HepG2 (cell line): ENCODE data around the gene NOP9. TPM values are rescaled to one million over a fixed set of nuclear protein-coding genes. Genes with fewer than 3 reads are reported as not detected.

Experiments
- ARHGAP35 ChIP-seq: sonication (generic); formaldehyde crosslinking; IDR thresholded peaks from 2 replicates; pipeline ENCODE4 v1.9.0; 2022; ENCODE audit warnings: mild to moderate bottlenecking, inconsistent platforms, moderate library complexity, missing genetic modification reagents, borderline replicate concordance
- ESRRA ChIP-seq: sonication (generic); formaldehyde crosslinking; IDR thresholded peaks from 2 replicates; pipeline ENCODE4 v1.5.1; 2020; ENCODE audit warnings: mild to moderate bottlenecking, low read depth, missing genetic modification reagents
- FOXJ3 ChIP-seq: sonication (generic); formaldehyde crosslinking; IDR thresholded peaks from 2 replicates; pipeline ENCODE4 v1.4.0; 2020; ENCODE audit warnings: missing genetic modification reagents, mild to moderate bottlenecking, borderline replicate concordance
- HMG20B ChIP-seq: conservative IDR thresholded peaks from 2 replicates; pipeline ENCODE4 v1.6.1; 2016; ENCODE audit warnings: missing genetic modification reagents, missing compliant biosample characterization
- IKZF1 ChIP-seq: fragments of 450-650 bp; IDR thresholded peaks from 2 replicates; pipeline ENCODE4 v1.7.1; 2016
- NFIC ChIP-seq: IDR thresholded peaks from 2 replicates; pipeline ENCODE4 v1.6.1; 2012; ENCODE audit warnings: mild to moderate bottlenecking, low read length, inconsistent platforms
- NKX3-1 ChIP-seq: sonication (generic); formaldehyde crosslinking; IDR thresholded peaks from 2 replicates; pipeline ENCODE4 v1.5.0; 2020; ENCODE audit warnings: missing genetic modification reagents
- NR2F6 ChIP-seq, 2 experiments: IDR thresholded peaks; 2 replicates each; pipeline ENCODE4 v1.6.1; 2016; ENCODE audit warnings: antibody characterized with exemption in 1 of 2, mild to moderate bottlenecking in 1 of 2
- PHF5A ChIP-seq: IDR thresholded peaks from one replicate; pipeline ENCODE4 v1.6.1; 2018; ENCODE audit warnings: low read depth, missing genetic modification reagents; ENCODE audit not compliant: unreplicated experiment
- RELA ChIP-seq: sonication (generic); formaldehyde crosslinking; IDR thresholded peaks from 2 replicates; pipeline ENCODE4 v1.4.0; 2020; ENCODE audit warnings: missing genetic modification reagents
- SIN3A ChIP-seq: IDR thresholded peaks from 2 replicates; pipeline ENCODE4 v1.6.1; 2011; ENCODE audit warnings: low read depth, mild to moderate bottlenecking, control low read depth, low read length, borderline replicate concordance
- SP4 ChIP-seq: sonication (generic); formaldehyde crosslinking; IDR thresholded peaks from 2 replicates; pipeline ENCODE4 v1.8.1; 2023; ENCODE audit warnings: mild to moderate bottlenecking, missing genetic modification reagents
- SUZ12 ChIP-seq: fragments of 150-350 bp; IDR thresholded peaks from 2 replicates; pipeline ENCODE4 v1.6.1; 2014; ENCODE audit warnings: low read depth, low read length
- ZFP1 ChIP-seq: IDR thresholded peaks from 2 replicates; pipeline ENCODE4 v1.6.1; 2016
- ZNF331 ChIP-seq: sonication (generic); formaldehyde crosslinking; IDR thresholded peaks from 2 replicates; pipeline ENCODE4 v1.4.0; 2020; ENCODE audit warnings: missing genetic modification reagents
- ZNF776 ChIP-seq: sonication (generic); formaldehyde crosslinking; IDR thresholded peaks from 2 replicates; pipeline ENCODE4 v1.4.0; 2020; ENCODE audit warnings: mild to moderate bottlenecking, missing genetic modification reagents
- polyA plus RNA-seq, 8 experiments: library from polyadenylated mRNA; depleted of rRNA in 3 of 8; stranded (reverse) in 7 of 8; unstranded in 1 of 8; fragments of >200 nt; fragmentation: Illumina TruSeq in 4 of 8; extraction: Trizol in 4 of 8; gene quantifications; 2 replicates each; pipeline versions ENCODE4 v1.2.1 to v1.2.3, GENCODE V29; 2011 to 2016; ENCODE audit warnings: low read depth in 4 of 8, missing spikeins in 1 of 8, mixed read lengths in 1 of 8; ENCODE audit not compliant: insufficient read depth in 1 of 8
- total RNA-seq, 5 experiments: library from RNA; depleted of rRNA; stranded (reverse); fragments of >200 nt; fragmentation: Illumina TruSeq; extraction: Trizol; gene quantifications; 2 replicates each; pipeline ENCODE4 v1.2.3, GENCODE V29; 2016; ENCODE audit warnings: low read depth in 1 of 5
- TF ChIP-seq, protein P1 (sequence below): sonication (generic); formaldehyde crosslinking; IDR thresholded peaks from 2 replicates; pipeline ENCODE4 v1.4.0; 2020; ENCODE audit warnings: missing genetic modification reagents, borderline replicate concordance
- TF ChIP-seq, protein P2 (sequence below): sonication (generic); formaldehyde crosslinking; IDR thresholded peaks from 2 replicates; pipeline ENCODE4 v1.8.0; 2022; ENCODE audit warnings: missing genetic modification reagents, mild to moderate bottlenecking, moderate library complexity, borderline replicate concordance
- TF ChIP-seq, protein P3 (sequence below): IDR thresholded peaks from 2 replicates; pipeline ENCODE4 v1.6.1; 2016; ENCODE audit warnings: missing biosample characterization, missing genetic modification reagents, low read depth
- TF ChIP-seq, protein P4 (sequence below): sonication (generic); formaldehyde crosslinking; IDR thresholded peaks from 2 replicates; pipeline ENCODE4 v1.4.0; 2020; ENCODE audit warnings: mild to moderate bottlenecking, missing genetic modification reagents

NOP9 gene
- total and polyA plus RNA-seq, 2 of the 13 experiments (the other 11 are each of a cell fraction or from before 2014, with no cell fraction given), result 24.5 to 61.6 TPM

DNA sequence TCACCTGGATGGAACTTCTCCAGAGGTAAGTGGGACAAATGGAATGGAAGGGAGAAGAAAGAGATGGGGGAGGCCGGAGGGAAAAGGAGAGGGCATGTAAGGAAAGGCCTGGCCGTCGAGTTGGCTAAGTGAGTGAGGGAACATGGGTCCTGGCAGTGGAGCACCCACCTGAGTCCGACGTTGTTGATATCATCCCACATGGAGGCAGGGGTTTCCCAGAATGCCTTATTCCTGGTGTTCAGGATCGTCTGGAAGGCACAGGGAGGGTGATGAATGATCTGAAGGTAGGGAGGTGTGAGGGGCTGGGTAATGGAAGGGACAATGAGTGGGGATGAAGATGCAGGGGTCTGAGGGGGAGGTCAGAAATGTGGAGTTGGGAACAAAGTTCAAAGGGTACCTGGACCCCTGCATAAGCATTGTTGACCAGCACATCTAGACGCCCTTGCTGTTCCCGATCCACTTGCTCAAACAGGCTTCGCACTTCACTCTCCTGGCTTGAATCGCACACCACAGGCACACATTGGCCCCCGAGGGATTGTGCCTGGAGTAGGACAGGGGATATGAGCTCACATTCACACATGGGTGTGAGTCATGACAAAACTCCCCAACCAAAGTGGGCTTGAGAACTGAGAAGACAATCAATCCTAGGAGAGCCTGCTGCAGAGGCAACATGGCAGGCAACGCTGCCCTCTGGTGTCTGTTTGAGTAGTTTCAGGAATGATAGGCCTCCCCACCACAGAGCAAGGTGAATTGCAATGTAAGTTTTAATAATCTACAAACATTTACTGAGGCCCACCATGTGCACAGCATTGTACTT lies 3.1 kb upstream of the NOP9 start (continued):
- no peak for TF ChIP-seq FOXJ3 (CRISPR knock-in tag)
- TF ChIP-seq ESRRA (CRISPR knock-in tag), result peak; percentile 55; the same call in 1 of the 2 replicates
- no peak for TF ChIP-seq PHF5A (CRISPR knock-in tag)
- no peak for TF ChIP-seq IKZF1
- no peak for TF ChIP-seq SUZ12
- peak; percentile 37; the same call in 1 of the 2 replicates for TF ChIP-seq ZNF331 (CRISPR knock-in tag)
- TF ChIP-seq, protein P1, sequence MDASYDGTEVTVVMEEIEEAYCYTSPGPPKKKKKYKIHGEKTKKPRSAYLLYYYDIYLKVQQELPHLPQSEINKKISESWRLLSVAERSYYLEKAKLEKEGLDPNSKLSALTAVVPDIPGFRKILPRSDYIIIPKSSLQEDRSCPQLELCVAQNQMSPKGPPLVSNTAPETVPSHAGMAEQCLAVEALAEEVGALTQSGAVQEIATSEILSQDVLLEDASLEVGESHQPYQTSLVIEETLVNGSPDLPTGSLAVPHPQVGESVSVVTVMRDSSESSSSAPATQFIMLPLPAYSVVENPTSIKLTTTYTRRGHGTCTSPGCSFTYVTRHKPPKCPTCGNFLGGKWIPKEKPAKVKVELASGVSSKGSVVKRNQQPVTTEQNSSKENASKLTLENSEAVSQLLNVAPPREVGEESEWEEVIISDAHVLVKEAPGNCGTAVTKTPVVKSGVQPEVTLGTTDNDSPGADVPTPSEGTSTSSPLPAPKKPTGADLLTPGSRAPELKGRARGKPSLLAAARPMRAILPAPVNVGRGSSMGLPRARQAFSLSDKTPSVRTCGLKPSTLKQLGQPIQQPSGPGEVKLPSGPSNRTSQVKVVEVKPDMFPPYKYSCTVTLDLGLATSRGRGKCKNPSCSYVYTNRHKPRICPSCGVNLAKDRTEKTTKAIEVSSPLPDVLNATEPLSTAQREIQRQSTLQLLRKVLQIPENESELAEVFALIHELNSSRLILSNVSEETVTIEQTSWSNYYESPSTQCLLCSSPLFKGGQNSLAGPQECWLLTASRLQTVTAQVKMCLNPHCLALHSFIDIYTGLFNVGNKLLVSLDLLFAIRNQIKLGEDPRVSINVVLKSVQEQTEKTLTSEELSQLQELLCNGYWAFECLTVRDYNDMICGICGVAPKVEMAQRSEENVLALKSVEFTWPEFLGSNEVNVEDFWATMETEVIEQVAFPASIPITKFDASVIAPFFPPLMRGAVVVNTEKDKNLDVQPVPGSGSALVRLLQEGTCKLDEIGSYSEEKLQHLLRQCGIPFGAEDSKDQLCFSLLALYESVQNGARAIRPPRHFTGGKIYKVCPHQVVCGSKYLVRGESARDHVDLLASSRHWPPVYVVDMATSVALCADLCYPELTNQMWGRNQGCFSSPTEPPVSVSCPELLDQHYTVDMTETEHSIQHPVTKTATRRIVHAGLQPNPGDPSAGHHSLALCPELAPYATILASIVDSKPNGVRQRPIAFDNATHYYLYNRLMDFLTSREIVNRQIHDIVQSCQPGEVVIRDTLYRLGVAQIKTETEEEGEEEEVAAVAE (CRISPR knock-in tag), result peak; percentile 63; the same call in 1 of the 2 replicates
- TF ChIP-seq, protein P2, sequence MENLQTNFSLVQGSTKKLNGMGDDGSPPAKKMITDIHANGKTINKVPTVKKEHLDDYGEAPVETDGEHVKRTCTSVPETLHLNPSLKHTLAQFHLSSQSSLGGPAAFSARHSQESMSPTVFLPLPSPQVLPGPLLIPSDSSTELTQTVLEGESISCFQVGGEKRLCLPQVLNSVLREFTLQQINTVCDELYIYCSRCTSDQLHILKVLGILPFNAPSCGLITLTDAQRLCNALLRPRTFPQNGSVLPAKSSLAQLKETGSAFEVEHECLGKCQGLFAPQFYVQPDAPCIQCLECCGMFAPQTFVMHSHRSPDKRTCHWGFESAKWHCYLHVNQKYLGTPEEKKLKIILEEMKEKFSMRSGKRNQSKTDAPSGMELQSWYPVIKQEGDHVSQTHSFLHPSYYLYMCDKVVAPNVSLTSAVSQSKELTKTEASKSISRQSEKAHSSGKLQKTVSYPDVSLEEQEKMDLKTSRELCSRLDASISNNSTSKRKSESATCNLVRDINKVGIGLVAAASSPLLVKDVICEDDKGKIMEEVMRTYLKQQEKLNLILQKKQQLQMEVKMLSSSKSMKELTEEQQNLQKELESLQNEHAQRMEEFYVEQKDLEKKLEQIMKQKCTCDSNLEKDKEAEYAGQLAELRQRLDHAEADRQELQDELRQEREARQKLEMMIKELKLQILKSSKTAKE, result no peak
- no peak for TF ChIP-seq ZNF776
- no peak for TF ChIP-seq NKX3-1
- TF ChIP-seq HMG20B (CRISPR knock-in tag), result no peak
- no peak; the same call in 1 of the 2 replicates for TF ChIP-seq ARHGAP35
- TF ChIP-seq, protein P3, sequence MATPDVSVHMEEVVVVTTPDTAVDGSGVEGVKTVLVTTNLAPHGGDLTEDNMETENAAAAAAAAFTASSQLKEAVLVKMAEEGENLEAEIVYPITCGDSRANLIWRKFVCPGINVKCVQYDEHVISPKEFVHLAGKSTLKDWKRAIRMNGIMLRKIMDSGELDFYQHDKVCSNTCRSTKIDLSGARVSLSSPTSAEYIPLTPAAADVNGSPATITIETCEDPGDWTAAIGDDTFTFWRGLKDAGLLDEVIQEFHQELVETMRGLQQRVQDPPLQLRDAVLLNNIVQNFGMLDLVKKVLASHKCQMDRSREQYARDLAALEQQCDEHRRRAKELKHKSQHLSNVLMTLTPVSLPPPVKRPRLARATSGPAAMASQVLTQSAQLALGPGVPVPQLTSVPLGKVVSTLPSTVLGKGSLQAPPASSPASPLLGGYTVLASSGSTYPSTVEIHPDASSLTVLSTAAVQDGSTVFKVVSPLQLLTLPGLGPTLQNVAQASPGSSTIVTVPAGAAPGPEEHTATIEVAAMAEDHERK (CRISPR knock-in tag), result no peak
- no peak for TF ChIP-seq SIN3A
- TF ChIP-seq SP4 (CRISPR knock-in tag), result peak; percentile 40; the same call in 1 of the 2 replicates
- TF ChIP-seq, protein P4, sequence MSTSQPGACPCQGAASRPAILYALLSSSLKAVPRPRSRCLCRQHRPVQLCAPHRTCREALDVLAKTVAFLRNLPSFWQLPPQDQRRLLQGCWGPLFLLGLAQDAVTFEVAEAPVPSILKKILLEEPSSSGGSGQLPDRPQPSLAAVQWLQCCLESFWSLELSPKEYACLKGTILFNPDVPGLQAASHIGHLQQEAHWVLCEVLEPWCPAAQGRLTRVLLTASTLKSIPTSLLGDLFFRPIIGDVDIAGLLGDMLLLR (CRISPR knock-in tag), result 0 out of 2 replicates have a peak, but pooled peaks have one; percentile 53
- TF ChIP-seq RELA (CRISPR knock-in tag), result peak; percentile 22; the same call in 1 of the 2 replicates
- no peak for TF ChIP-seq NR2F6 (IDR thresholded peaks at IDR 0.05)
- TF ChIP-seq NR2F6 (CRISPR knock-in tag; IDR thresholded peaks at IDR 0.05), result no peak
- TF ChIP-seq NFIC, result no peak
- TF ChIP-seq ZFP1 (CRISPR knock-in tag), result peak; percentile 92; the same call in 1 of the 2 replicates
